Gastrocnemius medialis (tissue), 4 donors: ENCODE measurements around the gene XXYLT1.

Experiments used
- CTCF ChIP-seq, 5 experiments: fragments of 450-650 bp in 3 of 5; fragments of 200-600 bp in 2 of 5; sonication (generic) in 2 of 5; IDR thresholded peaks in 4 of 5; conservative IDR thresholded peaks in 1 of 5; 1 replicate in 4 of 5; 2 replicates in 1 of 5; pipeline ENCODE4 v1.5.1; 2016 to 2019; ENCODE audit warnings: antibody characterized with exemption in 5 of 5, mild to moderate bottlenecking in 3 of 5, moderate library complexity in 3 of 5
- POLR2A ChIP-seq, 2 donors: fragments of 450-650 bp; IDR thresholded peaks; one replicate each; pipeline ENCODE4 v1.6.1; 2017; ENCODE audit warnings: antibody characterized with exemption in 2 of 2, mild to moderate bottlenecking in 2 of 2, moderate library complexity in 2 of 2

- no peak for TF ChIP-seq CTCF (IDR thresholded peaks at IDR 0.05 in 4 of 5, conservative IDR thresholded peaks at IDR 0.05 in 1 of 5)
- no peak for TF ChIP-seq POLR2A (IDR thresholded peaks at IDR 0.05)
Measured at GRCh38 chr3:195176776-195177175, 94.2 kb downstream of the XXYLT1 start.
